ENCODE results near the gene HSPB1.
"Not testable (repeated sequence)": the region's sequence is repeated elsewhere in the genome, so short reads cannot be mapped to it uniquely, and the experiment has no call there.

The HSPB1 gene

DNA sequence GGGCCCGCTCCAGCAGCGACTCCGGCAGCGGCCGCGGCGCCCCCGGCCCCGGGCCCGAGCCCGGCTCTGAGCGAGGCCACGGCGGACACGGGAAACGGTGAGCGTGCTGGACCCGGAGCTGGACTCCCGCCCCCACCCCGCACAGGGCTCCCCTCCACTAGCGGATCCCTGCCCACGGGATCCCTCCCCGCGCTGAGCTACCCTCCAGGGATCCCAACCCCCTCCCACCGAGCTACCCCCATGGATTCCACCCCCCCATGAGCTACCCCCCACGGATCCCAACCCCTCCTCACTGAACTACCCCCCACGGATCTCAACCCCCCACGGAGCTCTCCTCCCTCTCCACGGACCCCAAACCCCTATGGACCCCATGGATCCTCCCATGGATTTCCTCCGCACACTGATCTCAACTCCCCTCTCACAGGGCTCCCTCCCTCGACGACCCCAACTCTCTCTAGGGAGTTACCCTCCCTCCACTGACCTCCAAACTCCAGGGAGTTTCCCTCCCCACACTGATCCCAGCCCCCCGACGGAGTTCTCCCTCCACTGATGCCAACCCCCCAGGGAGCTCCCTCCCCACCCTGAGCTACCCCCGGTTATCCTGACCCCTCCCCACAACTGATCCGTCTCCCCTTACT is 20.6 kb upstream of the HSPB1 start:
- DNase-seq, result no peak

DNA sequence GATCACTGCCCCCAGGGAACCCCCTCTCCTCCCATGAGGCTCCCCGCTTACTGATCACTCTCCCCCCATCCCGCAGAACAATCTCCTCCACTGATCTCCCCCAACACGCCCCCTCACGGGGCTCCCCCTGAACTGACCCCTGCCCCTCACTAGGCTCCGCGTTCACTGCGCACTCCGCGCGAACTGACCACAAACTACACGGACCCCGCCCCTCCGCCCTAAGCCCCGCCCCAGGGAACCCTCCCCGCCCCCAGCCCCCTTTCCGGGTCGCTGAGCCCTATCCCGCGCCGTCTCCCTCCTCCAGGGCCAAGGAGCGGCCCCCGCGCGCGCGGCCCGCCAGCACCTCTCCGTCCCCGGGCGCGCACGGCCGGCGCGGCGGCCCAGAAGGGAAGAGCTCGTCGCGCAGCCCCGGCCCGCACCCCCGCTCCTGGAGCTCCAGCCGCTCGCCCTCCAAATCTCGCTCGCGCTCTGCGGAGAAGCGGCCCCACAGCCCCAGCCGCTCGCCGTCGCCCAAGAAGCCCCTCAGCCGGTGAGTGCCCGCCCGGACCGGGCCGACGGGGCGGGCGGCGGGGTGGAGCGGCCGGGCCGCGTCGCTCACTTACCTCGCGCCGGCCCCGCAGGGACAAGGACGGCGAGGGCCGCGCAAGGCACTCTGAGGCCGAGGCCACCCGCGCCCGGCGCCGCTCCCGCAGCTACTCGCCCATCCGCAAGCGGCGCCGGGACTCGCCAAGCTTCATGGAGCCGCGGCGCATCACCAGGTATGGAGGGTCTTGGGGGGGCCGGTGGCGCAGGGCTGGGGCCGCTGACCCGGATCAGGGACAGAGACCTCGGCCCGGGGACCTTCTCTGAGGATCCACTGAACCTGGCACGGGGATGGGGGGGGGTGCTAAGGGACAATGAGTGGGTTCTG is 19.9 kb upstream of the HSPB1 start:
- DNase-seq, result no peak

DNA sequence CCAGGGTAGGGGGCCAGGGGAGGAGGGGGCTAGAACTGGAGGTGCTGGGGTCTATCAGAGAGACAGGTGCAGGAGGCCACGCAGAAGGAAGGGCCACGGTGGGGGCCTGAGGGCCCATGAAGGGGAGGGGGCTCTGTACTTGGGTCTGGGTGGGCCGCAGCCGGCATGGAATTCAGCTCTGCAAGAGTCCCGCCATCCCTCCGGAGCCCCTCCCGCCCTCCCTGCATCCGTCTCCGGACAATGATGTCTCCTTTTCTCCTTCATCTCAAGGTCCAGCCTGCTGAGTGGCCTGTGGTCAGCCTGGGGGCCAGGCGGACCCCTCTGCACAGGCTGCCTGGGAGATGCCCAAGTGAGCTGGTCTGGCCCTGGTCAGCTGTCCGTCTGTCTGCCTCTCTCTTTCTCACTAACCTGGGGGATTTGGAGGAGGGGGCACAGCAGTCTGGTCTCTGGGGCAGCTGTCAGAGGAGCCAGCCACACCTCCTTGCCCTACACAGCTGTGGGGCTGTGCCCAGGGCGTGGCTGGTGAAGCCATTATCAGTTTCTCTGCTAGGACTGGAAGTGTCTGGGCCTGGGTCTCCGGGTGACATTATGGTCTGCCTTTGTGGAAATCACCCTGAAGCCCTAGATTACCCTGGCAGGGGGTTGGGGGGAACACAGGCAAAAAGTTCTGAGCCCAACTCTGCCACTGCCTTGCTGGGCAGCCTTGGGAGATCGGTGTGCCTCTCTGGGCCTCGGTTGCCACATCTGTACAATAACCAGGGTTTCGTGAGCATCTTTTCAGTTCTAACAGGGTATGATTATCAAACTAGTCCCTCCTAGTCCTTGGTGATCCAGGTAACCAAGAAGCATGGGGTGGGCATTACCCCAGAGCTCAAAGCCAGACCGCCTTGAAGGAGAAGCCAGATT is 19.0 kb upstream of the HSPB1 start:
- no peak for DNase-seq

DNA sequence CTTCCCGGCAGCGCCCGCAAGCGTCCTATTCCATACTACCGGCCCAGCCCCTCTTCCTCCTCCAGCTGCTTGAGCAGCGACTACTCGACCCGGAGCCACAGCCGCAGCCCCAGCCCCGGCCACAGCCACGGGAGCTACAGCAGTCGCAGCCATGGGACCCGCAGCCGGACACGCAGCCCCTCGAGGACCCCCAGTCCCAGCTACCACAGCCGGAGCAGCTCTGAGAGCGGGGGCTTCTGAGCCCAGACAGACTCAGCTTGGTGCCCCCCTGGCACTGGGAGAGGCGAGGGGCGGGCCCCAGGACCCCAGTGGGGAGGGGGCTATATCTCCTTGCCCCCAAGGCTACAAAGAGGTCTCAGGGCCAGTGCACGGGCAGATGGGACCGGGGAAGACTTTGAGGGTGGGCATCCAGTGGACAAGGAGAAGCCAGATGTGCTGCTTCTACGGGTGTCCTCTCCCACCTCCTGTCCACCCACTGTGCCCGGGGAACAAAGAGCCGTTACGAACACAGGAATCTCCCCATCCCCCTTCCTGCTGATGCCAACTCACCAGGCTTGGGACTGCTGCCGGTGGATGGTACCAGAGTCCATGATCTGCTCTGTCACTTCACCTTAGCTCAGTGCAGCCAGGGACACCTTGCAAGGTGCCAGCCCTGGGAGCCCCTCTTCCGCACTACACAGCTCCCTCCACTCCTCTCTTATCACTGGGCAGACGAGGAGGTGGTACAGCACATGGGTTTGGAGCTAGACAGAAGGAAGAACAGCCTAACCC is 16.7 kb upstream of the HSPB1 start:
- DNase-seq, result no peak

DNA sequence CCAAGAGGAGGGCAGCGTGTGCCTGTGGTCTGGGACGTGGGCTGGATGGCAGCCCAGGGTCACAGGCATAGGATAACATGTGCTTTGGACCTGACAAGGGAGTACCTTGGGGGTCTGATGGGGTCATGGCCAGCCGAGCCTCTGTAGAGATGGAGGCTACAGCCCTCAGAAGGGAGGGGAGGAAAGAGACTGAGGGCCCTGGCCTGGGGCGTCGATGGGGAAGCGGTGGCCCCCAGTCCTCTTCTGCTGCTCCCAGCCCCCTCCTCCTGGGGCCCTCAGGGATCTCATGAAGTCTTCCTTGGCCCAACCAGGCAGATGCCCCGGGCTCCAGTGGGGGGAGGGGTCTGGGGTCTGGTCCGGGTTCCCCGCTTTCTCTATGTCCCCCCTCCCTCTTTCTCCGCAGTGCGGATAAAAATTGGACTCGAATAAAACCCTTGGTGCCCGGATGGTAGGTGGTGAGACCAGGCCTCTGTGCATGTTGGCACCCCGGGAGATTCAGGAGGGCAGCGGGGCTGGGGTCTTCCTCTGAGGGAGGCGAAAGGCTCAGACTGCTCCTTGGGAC is 15.6 kb upstream of the HSPB1 start:
- no peak for DNase-seq

DNA sequence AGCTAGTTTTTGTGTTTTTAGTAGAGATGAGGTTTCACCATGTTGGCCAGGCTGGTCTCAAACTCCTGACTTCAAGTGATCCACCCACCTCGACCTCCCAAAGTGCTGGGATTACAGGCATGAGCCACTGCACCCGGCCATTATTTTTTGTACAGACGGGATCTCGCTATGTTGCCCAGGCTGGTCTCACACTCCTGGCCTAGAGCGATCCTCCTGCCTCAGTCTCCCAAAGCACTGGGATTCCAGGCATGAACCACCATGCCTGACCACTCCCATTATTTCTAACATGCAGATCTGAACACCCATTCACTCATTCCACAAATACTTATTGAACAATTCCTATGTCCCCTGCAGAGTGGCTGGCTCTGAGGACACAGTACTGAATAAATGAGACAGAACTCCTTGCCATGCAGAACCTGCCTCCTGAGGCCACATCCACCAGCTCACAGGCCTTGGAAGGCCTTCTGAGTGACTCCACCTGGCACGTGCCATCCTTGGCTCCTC is 11.6 kb upstream of the HSPB1 start:
- not testable (repeated sequence) for DNase-seq

DNA sequence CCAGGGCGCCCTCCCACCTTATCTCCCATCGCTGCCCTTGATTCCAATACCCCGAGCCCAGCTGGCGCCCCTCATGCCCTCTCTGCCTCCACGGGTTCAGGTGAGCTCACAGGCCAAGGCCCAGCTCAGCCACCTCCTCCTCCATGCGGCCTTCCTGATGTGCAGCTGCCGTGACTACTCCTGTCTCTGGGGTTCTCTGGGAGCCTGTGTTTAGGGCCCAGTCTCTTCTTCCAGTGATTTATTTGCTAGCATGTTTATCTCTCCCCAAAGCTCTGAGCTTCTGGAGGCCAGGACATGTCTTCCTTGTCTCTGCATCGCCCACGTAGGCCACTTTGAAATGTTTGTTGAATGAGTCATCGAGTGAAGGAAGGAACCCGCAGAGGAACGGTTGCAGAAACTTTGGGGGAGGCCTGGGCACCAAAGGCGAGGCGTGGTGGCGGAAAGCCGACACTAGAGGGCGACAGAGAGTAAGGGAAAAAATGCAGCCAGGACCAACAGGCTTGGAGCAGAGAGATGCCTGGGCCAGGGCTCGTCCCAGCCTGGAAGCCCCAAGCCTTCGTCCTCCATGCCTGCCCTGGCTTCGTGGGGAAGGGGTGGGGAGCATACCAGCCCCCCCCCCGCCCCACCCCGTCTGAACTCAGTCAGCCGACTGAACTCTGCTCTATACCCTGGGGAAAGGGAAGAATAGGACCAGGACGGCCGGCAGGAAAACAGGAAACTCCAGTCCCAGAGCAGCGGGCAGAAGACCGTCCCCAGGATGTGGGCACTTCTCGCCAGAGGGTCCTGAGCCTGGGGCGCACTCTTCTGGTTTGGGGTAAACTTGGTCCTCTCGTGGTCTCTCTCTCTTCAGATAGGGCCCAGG is 10.9 kb upstream of the HSPB1 start:
- peak; percentile 78 for DNase-seq

DNA sequence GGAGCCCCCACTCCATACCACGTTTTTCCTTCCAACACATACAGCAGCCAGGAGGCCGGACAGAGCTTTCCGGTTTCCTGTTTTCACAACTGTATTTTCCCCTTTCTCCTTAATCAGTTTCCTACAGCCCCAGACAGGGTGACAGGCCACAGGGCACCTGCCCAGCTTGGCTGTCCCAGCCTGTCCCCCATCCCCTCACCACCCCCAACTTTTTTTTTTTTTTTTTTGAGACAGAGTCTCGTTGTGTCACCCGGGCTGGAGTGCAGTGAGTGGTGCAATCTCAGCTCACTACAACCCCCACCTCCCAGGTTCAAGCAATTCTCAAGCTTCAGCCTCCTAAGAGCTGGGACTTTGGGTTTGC is 10.3 kb upstream of the HSPB1 start:
- DNase-seq, result no peak

DNA sequence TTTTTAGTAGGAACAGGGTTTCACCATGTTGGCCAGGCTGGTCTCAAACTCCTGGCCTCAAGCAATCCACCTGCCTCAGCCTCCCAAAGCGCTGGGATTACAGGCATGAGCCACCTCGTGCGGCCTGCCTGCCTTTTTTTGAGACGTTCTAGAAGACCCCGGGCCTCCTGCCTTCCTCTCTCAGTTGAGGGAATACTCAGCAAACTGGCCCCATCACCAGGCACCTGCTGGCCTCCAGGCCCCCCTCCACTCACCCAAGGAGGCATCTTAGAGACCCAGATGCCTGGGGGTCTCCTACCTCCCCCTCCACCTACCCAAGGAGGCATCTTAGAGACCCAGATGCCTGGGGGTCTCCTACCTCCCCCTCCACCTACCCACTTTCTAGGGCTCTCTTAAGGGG is 9.6 kb upstream of the HSPB1 start:
- DNase-seq, result not testable (repeated sequence)

DNA sequence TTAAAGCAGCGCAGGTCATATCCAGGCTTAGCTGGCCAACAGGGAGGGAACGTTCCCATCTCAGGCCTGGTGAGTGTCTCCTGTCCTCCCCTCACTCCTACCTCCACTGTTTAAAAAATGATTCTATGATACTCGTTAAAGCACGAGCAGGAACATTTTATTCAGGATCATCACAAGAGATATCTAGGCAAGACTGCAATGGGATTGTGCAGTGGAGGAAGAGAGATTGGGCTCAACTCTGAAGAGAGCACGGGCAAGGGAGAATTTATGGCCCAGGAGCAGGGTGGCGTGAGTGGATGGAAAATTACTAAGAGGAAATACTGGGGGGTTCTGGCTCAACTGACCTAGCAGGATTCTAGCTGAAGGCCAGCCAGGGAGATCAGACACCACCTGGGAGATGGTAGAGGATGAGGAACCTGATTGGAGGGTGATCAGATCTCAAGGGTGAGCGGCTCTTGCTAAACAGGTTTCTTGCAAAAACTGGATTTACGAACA is 9.0 kb upstream of the HSPB1 start:
- no peak for DNase-seq

DNA sequence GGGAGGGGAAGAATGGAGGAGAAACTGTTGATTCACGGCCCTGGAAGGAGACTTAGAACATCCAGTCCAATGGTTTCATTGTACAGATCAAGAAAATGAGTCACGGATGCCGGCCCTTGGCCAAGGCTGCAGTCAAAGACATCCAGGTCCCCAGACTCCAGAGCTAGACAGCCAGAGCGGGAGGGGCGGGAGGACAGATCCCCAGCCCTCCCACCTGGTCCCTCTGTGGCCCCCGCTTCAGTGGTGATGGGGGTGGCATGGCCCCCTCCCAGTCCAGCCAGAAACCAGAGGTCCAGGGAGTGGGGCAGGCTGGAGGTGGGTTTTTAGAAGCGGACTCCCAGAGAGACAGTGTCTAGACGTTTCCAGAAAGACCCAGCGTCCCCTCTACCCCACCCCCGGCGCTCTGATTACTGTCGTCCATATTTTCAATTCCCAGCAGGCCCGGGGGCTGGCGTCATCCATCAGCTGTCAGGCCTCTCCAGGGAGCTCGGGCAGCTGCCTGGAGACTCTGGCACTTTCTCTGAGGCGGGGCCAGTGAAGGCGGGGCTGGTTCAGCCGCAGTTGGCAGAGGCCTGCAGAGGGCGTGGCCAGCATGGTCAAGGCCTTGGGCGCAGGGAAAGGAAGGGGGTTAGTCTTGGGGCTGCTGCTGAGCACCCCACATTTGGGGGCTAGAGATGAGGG is 8.0 kb upstream of the HSPB1 start:
- DNase-seq, result no peak

DNA sequence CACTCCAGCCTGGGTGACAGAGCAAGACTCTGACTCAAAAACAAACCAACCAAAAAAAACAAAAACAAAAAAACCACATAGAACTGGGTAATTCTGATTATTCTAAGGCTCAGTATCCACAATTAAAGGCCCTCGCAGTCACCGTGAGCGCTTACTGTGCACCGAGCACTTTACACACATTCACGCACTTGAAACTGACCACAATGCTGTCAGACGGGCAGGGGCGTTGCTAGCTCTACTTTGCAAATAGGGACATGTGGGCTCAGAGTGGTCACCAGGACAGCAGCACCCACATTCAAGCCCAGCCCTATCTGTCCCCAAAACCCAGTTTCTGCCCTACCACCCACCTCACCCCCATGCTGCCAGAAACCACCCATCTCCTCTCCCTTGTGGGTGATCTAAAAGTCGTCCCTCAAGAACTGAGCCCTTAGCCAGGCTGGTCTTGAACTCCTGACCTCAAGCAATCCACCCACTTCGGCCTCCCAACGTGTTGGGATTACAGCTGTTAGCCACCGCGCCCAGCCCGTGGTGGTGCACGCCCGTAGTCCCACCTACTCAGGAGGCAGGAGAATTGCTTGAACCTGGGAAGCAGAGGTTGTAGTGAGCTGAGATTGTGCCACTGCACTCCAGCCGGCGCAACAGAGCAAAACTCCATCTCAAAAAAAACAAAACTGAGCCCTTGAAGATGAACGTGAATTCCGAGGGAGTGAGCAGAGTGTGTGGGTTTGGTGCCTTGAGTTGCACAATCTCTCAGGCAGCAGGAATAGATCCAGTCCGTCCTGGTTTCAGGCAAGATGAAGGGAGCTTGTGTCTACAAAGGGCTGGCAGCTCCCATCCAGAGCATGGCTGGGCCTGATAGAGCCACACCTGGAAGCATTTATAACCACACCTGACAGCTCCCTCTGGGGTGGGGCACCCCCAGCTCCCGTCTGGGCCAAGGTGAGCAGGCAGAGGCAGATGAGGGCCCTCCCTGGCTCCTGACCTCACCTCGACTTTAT is 5.4 kb upstream of the HSPB1 start:
- no peak for DNase-seq

DNA sequence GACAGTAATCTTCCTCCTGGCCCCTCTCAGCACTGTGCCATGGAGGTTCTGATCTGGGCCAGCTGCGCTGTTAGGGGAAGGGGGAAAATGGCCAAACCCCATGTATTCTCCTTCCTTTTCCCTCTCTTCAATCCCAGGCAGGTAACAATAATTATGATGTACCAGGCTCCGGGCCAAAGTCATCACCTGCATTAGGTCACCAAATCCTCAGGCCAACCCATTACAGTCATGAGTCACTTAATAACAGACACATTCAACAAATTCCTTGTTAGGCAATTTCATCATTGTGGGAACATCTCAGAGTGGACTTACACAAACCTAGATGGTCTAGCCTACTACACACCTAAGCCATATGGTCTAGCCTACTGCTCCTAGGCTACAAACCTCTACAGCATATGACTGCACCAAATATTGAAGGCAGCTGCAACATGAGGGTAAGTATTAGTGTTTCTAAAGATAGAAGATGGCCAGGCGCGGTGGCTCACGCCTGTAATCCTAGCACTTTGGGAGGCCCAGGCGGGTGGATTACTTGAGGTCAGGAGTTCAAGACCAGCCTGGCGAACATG is 2.2 kb upstream of the HSPB1 start:
- DNase-seq, result no peak

DNA sequence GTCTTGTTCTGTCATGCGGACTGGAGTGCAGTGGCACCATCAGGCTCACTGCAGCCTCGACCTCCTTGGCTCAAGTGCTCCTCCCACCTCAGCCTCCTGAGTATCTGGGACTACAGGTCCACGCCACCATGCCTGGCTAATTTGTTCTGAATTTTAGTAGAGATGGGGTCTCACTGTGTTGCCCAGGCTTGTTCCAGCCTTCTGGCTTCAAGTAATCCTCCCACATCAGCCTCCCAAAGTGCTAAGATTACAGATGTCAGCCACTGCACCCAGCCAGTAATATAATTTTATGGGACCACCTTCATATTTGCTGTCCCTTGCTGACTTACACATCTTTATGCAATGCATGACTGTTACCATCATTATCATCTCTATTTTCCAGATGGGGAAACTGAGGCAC is 1.5 kb upstream of the HSPB1 start:
- DNase-seq, result no peak

DNA sequence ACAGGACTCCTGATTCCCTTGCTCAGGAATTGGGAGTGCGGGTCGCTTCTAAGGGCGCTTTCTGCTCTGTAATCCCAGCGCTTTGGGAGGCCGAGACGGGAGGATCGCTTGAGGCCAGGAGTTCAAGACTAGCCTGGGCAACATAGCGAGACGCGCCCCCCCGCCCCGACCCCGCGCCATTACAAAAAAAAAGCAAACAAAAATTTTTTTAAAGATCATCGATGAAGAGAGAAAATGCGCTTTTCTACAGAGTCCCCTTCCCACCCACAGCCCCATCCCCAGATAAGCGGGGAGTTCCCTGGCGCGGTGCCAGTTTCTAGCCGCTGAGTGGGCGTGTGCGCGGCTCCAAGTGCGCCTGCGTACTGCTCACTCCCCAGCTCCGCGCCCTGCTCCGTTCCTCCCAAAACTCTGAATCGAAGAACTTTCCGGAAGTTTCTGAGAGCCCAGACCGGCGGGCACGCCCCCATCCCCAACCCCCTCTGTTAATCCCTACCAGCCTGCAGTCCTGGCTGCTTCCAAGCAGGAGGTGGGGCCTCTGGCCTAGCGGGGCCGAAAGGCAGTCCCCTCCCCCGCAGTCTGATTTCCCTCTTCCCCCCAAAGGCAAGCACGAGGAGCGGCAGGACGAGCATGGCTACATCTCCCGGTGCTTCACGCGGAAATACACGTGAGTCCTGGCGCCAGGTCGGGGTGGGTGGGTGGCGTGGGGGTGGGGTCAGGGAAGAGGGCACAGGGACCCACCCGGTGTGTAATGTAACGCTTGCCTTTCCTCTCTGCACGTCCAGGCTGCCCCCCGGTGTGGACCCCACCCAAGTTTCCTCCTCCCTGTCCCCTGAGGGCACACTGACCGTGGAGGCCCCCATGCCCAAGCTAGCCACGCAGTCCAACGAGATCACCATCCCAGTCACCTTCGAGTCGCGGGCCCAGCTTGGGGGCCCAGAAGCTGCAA is 1.0 kb downstream of the HSPB1 start:
- peak; percentile 67 for DNase-seq

DNA sequence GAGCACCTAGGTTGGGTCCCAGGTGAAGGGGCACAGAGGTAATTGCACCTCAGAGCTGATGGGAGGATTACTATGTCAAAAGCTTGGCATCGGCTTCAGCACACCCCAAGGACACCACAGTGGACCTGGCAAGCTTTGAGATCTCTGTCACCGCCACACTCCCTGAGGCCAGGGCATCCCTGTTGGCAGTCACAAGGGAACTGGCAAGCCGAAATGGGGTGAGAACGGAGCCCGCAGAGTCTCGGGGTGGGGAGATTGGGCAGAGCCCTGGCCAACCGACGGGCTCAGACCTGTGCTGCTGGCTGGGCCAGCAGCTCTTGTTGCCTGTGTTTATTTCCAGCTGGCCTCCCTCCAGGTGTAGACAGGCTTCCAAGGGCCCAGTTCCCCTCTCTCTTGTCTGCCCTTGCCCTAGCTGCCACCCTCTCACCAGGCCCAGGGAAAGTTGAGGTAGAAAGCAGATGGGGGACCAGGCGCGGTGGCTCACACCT is 2.5 kb downstream of the HSPB1 start:
- no peak for DNase-seq

DNA sequence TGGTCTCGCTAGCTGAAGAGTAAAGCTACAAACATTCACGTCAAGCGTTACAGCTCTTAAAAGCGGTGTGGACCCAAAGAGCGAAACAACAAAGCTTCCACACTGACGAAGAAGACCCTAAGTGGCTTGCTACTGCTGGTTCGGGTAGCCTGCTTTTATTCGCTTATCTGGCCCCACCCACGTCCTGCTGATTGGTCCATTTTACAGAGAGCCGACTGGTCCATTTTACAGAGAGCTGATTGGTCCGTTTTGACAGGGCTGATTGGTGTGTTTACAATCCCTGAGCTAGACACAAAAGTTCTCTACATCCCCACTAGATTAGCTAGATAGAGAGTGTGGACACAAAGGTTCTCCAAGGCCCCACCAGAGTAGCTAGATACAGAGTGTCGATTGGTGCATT is 6.4 kb downstream of the HSPB1 start:
- not testable (repeated sequence) for DNase-seq

All from activated effector memory CD4-positive, alpha-beta T cell treated with Interleukin-2 at 50 U/mL for 16 hours (primary cell).